Muscle layer of colon (tissue), 2 donors: Measurements from ENCODE around the gene C8G.

ENCODE experiments used
- H3K27ac ChIP-seq: one replicate; pipeline ENCODE4 v1.7.0; 2013; ENCODE audit warnings: low read depth, mild to moderate bottlenecking, low read length, moderate library complexity
- H3K27me3 ChIP-seq, 2 donors: one replicate each; pipeline ENCODE4 v1.7.0; 2013; ENCODE audit warnings: low read length in 2 of 2, mild to moderate bottlenecking in 2 of 2; ENCODE audit not compliant: insufficient read depth in 2 of 2, control insufficient read depth in 1 of 2
- H3K36me3 ChIP-seq: one replicate; pipeline ENCODE4 v1.7.0; 2013; ENCODE audit warnings: mild to moderate bottlenecking, low read length; ENCODE audit not compliant: insufficient read depth
- H3K4me1 ChIP-seq: one replicate; pipeline ENCODE4 v1.7.0; 2013; ENCODE audit warnings: mild to moderate bottlenecking, low read length; ENCODE audit not compliant: insufficient read depth
- H3K4me3 ChIP-seq, 2 donors: one replicate each; pipeline ENCODE4 v1.7.0; 2013; ENCODE audit warnings: low read length in 2 of 2, low read depth in 1 of 2, mild to moderate bottlenecking in 1 of 2, moderate library complexity in 1 of 2
- H3K9ac ChIP-seq: one replicate; pipeline ENCODE4 v1.7.0; 2013; ENCODE audit warnings: low read length
- H3K9me3 ChIP-seq: one replicate; pipeline ENCODE4 v1.7.0; 2013; ENCODE audit warnings: mild to moderate bottlenecking, low read length
- donor health status: abdominal sarcoma.
- donor health status: Adenocarcinoma of cecum.

C8G gene

GRCh38 chr9:136994180-136994887, 49.3 kb downstream of the C8G start:
- no peak overlapping the region for H3K9ac ChIP-seq
- no peaks in the 10 kb centered on the region for H3K36me3 ChIP-seq
- no peak overlapping the region for H3K27ac ChIP-seq
- H3K4me1 ChIP-seq, result peaks cover 17% of the 10 kb centered on the region
- peaks cover 13 to 46% of the 10 kb centered on the region in 2 donors for H3K27me3 ChIP-seq
- no peak overlapping the region for H3K4me3 ChIP-seq
- no peaks in the 10 kb centered on the region for H3K9me3 ChIP-seq

- H3K27ac ChIP-seq, result no peak overlapping the region
Measured at GRCh38 chr9:136994888-136995230, 49.8 kb downstream of the C8G start.

GRCh38 chr9:136995362-136995761, 50.3 kb downstream of the C8G start:
- Histone ChIP-seq H3K9me3 (no peaks in the 10 kb centered on the region), H3K9ac (no peak overlapping the region), H3K4me1 (peaks cover 17% of the 10 kb centered on the region), H3K27ac (no peak overlapping the region), H3K4me3 (no peak overlapping the region), H3K36me3 (no peaks in the 10 kb centered on the region), H3K27me3 (peaks cover 13 to 46% of the 10 kb centered on the region in 2 donors)

More at GRCh38 chr9:136994888-136995230, 49.8 kb downstream of the C8G start:
- no peaks in the 10 kb centered on the region for H3K9me3 ChIP-seq
- H3K36me3 ChIP-seq, result no peaks in the 10 kb centered on the region
- H3K9ac ChIP-seq, result no peak overlapping the region
- H3K27me3 ChIP-seq, result peaks cover 13 to 46% of the 10 kb centered on the region in 2 donors
- no peak overlapping the region for H3K4me3 ChIP-seq
- H3K4me1 ChIP-seq, result peaks cover 17% of the 10 kb centered on the region

GRCh38 chr9:136995772-136996311, 50.8 kb downstream of the C8G start:
- Histone ChIP-seq H3K4me3 (no peak overlapping the region), H3K27ac (no peak overlapping the region), H3K27me3 (peaks cover 13 to 46% of the 10 kb centered on the region in 2 donors)

More at GRCh38 chr9:136995772-136996311, 50.8 kb downstream of the C8G start:
- Histone ChIP-seq H3K9me3 (no peaks in the 10 kb centered on the region), H3K36me3 (no peaks in the 10 kb centered on the region), H3K9ac (no peak overlapping the region), H3K4me1 (peaks cover 17% of the 10 kb centered on the region)
